Peyer's patch (tissue), 4 donors: ENCODE results near the gene TRMT5. TPM values are rescaled to one million over a fixed set of nuclear protein-coding genes. Genes with fewer than 3 reads are reported as not detected.

Experiments used
- DNase-seq, 3 donors: peaks; one replicate each; pipeline ENCODE4 v3.0.0-alpha.2; 2017 to 2019
- H3K27ac ChIP-seq, 4 donors: fragments of 200-600 bp; sonication (generic); one replicate each; pipeline ENCODE4 v1.5.1; 2016 to 2019
- H3K27me3 ChIP-seq, 2 donors: fragments of 200-600 bp; sonication (generic); one replicate each; pipeline ENCODE4 v1.5.1; 2019
- H3K36me3 ChIP-seq, 3 donors: fragments of 200-600 bp; sonication (generic); one replicate each; pipeline ENCODE4 v1.5.1; 2016 to 2019
- H3K4me1 ChIP-seq, 4 donors: fragments of 200-600 bp; sonication (generic); one replicate each; pipeline ENCODE4 v1.5.1; 2016 to 2019
- H3K4me3 ChIP-seq, 4 donors: fragments of 200-600 bp; sonication (generic); 1 replicate in 3 of 4; 2 replicates in 1 of 4; pipeline ENCODE4 v1.5.1; 2016 to 2019; ENCODE audit warnings: mild to moderate bottlenecking in 1 of 4
- H3K9me3 ChIP-seq, 4 donors: fragments of 200-600 bp; sonication (generic); one replicate each; pipeline ENCODE4 v1.5.1; 2016 to 2019; ENCODE audit warnings: mild to moderate bottlenecking in 1 of 4
- CTCF ChIP-seq, 6 experiments: fragments of 450-650 bp in 4 of 6; fragments of 200-600 bp in 2 of 6; sonication (generic) in 1 of 6; IDR thresholded peaks; one replicate each; pipeline ENCODE4 v1.5.1; 2017 to 2019; ENCODE audit warnings: antibody characterized with exemption in 6 of 6, mild to moderate bottlenecking in 3 of 6, moderate library complexity in 1 of 6
- POLR2A ChIP-seq, 2 donors: fragments of 450-650 bp; IDR thresholded peaks; one replicate each; pipeline ENCODE4 v1.5.1; 2017; ENCODE audit warnings: antibody characterized with exemption in 2 of 2, mild to moderate bottlenecking in 2 of 2, moderate library complexity in 2 of 2
- total RNA-seq, 4 donors: library from RNA; depleted of rRNA; stranded (reverse); fragments of >200 nt; gene quantifications; one replicate each; pipeline ENCODE4 v1.1.0, GENCODE V29; 2016

Gene TRMT5
- total RNA-seq, 4 donors from 2014 or later: 4.0 to 11.0 (median 5.0) TPM

- TF ChIP-seq CTCF (IDR thresholded peaks at IDR 0.05) (no peak), POLR2A (IDR thresholded peaks at IDR 0.05) (no peak)
- DNase-seq: no peak
- Histone ChIP-seq H3K36me3 (no peaks in the 10 kb centered on the region), H3K4me1 (peaks cover 0 to 13% (median 4%) of the 10 kb centered on the region in 4 donors), H3K9me3 (no peaks in the 10 kb centered on the region), H3K4me3 (peak overlapping the region; percentile 59 to 88 (median 76)), H3K27me3 (no peaks in the 10 kb centered on the region), H3K27ac (peak overlapping the region; percentile 71 to 88 (median 79))
Observed at GRCh38 chr14:60981633-60982455, 965 bp upstream of the TRMT5 start.

GRCh38 chr14:60977847-60978246, 3.0 kb downstream of the TRMT5 start:
- DNase-seq: no peak
- no peak overlapping the region for H3K27ac ChIP-seq
- H3K9me3 ChIP-seq: no peaks in the 10 kb centered on the region
- no peaks in the 10 kb centered on the region for H3K36me3 ChIP-seq
- no peak overlapping the region for H3K4me3 ChIP-seq
- TF ChIP-seq CTCF (IDR thresholded peaks at IDR 0.05) (no peak), POLR2A (IDR thresholded peaks at IDR 0.05) (no peak)
- peaks cover 0 to 13% (median 4%) of the 10 kb centered on the region in 4 donors for H3K4me1 ChIP-seq
- no peaks in the 10 kb centered on the region for H3K27me3 ChIP-seq

DNA sequence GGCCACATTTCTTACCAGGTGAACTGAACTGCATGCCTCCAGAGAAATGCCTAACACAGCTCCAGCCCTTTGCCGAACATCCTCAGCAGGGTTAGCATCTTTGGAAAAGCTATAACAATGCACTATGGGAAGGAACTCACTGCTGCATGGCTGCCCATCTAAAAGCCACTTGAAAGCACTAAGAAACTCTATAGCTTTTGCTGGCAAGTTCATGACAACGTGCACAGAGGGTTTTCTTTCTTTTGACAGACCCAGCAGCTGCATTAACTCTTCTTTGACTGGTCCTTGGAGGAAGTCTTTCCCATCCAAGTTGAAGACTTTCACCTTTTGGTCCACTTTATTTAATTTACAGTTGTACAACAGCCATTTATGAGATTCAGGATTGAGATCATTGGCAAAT, 5.3 kb downstream of the TRMT5 start:
- TF ChIP-seq CTCF (IDR thresholded peaks at IDR 0.05): no peak
- TF ChIP-seq POLR2A (IDR thresholded peaks at IDR 0.05): no peak
- Histone ChIP-seq H3K36me3 (no peaks in the 10 kb centered on the region), H3K4me1 (peaks cover 0 to 6% (median 0%) of the 10 kb centered on the region in 4 donors), H3K4me3 (no peak overlapping the region), H3K27ac (no peak overlapping the region), H3K9me3 (no peaks in the 10 kb centered on the region), H3K27me3 (no peaks in the 10 kb centered on the region)
- DNase-seq: no peak

DNA sequence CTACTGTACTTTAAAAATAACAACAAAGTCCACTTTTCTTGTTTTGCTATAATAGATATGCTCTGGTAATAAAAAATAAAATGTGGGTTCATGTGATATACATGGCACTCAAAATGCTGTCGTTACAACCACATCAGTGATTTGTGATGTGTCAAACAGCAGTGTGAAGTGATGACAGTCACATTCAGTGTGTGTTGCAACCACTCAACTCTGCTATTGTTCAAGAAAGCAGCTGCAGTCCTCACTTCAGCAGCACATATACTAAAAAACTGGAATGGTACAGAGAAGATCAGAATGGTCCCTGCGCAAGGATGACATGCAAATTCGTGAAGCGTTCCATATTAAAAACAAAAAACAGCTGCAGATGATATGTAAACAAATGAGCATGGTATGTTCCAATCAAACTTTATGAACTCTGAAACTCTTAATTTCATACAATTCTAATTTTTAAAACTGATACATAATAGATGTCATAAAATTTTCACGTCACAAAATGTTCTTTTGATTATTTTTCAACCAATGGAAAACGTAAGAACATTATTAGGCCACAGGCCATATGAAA, 6.7 kb downstream of the TRMT5 start:
- Histone ChIP-seq H3K27ac (no peak overlapping the region), H3K36me3 (no peaks in the 10 kb centered on the region), H3K27me3 (no peaks in the 10 kb centered on the region), H3K9me3 (no peaks in the 10 kb centered on the region), H3K4me1 (no peaks in the 10 kb centered on the region), H3K4me3 (no peak overlapping the region)
- TF ChIP-seq POLR2A (IDR thresholded peaks at IDR 0.05) (no peak), CTCF (IDR thresholded peaks at IDR 0.05) (no peak)
- DNase-seq: no peak

DNA sequence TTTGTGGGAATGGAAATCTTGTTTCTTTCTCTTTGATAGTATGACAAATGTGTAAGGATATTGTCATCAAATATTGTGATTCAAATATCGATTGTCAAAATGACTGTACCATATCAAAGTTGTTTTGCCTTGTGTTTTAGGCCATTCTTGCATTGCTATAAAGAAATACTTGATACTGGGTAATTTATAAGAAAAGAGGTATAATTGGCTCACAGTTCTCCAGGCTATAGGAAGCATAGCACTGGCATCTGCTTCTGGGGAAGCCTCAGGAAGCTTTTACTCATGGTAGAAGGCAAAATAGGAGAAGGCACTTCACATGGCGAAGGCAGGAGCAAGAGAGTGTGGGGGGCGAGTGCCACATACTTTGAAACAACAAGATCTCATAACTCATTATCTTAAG, 7.8 kb downstream of the TRMT5 start:
- Histone ChIP-seq H3K27ac (no peak overlapping the region), H3K4me3 (no peak overlapping the region), H3K4me1 (no peaks in the 10 kb centered on the region), H3K27me3 (no peaks in the 10 kb centered on the region), H3K9me3 (no peaks in the 10 kb centered on the region), H3K36me3 (no peaks in the 10 kb centered on the region)
- TF ChIP-seq CTCF (IDR thresholded peaks at IDR 0.05) (no peak), POLR2A (IDR thresholded peaks at IDR 0.05) (no peak)
- DNase-seq: no peak
